ENCODE measurements around the gene USP33. TPM values are rescaled to one million over a fixed set of nuclear protein-coding genes. Genes with fewer than 3 reads are reported as not detected.

Gene USP33
- total RNA-seq, 4 donors from 2014 or later: 67.1 to 193 (median 123) TPM

DNA sequence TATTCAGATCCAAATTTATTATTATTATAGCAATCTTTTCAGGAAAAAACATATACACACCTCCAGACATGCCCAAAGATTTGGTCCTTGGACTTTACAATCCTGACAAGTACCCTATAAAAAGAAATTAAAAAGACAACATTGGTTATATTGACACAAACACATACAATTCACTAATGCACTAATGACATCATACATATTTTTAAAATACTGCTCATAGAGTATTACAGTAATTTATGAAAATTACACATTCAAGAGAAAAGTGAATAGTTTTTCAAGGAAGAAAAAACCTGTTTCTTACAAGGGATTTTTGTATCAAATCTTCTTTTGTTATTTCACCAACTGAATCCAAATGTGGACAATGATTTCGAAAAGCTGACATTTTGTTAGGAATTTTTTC lies 18.3 kb downstream of the USP33 start:
- H3K9me3 ChIP-seq: no peaks in the 10 kb centered on the region

DNA sequence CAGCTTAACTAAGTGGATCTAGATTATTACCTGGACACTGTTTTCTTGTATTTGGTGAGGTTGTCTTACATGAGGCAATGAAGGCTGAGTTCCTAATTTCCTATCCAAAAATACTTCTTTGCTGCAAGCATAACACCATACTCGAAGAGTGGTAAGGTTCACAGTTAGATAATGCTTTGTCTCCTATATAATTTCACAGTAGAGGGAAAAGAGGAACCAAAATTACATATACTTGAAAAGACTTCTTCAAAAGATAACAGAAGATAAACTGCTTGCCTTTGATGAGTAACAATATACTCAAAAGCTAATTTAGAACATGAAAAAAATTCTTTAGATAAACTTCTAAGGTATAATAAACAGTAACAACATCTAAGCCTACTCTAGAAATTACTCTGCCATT lies 20.4 kb downstream of the USP33 start:
- no peak for DNase-seq
- Histone ChIP-seq H3K4me1 (no peaks in the 10 kb centered on the region), H3K4me3 (no peak overlapping the region), H3K27ac (no peak overlapping the region), H3K9me3 (no peaks in the 10 kb centered on the region), H3K27me3 (no peaks in the 10 kb centered on the region), H3K36me3 (no peaks in the 10 kb centered on the region)
- TF ChIP-seq POLR2A (IDR thresholded peaks at IDR 0.05): no peak
- TF ChIP-seq, protein P1, sequence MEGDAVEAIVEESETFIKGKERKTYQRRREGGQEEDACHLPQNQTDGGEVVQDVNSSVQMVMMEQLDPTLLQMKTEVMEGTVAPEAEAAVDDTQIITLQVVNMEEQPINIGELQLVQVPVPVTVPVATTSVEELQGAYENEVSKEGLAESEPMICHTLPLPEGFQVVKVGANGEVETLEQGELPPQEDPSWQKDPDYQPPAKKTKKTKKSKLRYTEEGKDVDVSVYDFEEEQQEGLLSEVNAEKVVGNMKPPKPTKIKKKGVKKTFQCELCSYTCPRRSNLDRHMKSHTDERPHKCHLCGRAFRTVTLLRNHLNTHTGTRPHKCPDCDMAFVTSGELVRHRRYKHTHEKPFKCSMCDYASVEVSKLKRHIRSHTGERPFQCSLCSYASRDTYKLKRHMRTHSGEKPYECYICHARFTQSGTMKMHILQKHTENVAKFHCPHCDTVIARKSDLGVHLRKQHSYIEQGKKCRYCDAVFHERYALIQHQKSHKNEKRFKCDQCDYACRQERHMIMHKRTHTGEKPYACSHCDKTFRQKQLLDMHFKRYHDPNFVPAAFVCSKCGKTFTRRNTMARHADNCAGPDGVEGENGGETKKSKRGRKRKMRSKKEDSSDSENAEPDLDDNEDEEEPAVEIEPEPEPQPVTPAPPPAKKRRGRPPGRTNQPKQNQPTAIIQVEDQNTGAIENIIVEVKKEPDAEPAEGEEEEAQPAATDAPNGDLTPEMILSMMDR (IDR thresholded peaks at IDR 0.05): no peak
- intact Hi-C loops (cut with DNase I; ENCODE audit: low total_unique reads): no loop called here

More for the DNA sequence above, 18.3 kb downstream of the USP33 start:
- H3K4me3 ChIP-seq: no peak overlapping the region
- no peaks in the 10 kb centered on the region for H3K4me1 ChIP-seq
- no peaks in the 10 kb centered on the region for H3K36me3 ChIP-seq
- no peaks in the 10 kb centered on the region for H3K27me3 ChIP-seq
- TF ChIP-seq POLR2A (IDR thresholded peaks at IDR 0.05): no peak
- TF ChIP-seq, protein P1 (IDR thresholded peaks at IDR 0.05): no peak
- DNase-seq: no peak
- intact Hi-C loops (cut with DNase I; ENCODE audit: low total_unique reads): no loop called here
- H3K27ac ChIP-seq: no peak overlapping the region

DNA sequence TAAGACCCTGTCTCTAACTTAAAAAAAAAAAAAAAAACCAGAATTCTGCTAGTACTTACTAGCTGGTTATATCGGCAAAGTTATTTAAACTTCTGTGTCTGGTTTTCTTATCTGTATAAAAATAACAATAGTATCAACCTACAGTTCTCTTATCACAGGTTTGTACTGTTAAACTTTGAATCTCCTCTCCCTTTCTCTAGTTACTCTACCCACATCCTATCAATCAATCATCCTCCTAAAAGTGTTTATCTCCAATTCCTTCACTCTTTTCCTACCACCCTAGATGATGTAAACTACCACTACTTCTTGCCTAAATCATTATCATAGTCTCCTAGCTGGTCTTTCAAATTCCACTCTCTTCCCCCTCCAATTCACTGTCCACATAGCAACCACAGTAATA lies 27.6 kb downstream of the USP33 start:
- TF ChIP-seq POLR2A (IDR thresholded peaks at IDR 0.05): no peak
- TF ChIP-seq, protein P1 (IDR thresholded peaks at IDR 0.05): no peak
- H3K4me3 ChIP-seq: no peak overlapping the region
- H3K9me3 ChIP-seq: no peaks in the 10 kb centered on the region
- H3K36me3 ChIP-seq: no peaks in the 10 kb centered on the region
- no peak for DNase-seq
- no peaks in the 10 kb centered on the region for H3K27me3 ChIP-seq
- H3K4me1 ChIP-seq: no peaks in the 10 kb centered on the region
- intact Hi-C loops (cut with DNase I; ENCODE audit: low total_unique reads): no loop called here
- H3K27ac ChIP-seq: no peak overlapping the region

DNA sequence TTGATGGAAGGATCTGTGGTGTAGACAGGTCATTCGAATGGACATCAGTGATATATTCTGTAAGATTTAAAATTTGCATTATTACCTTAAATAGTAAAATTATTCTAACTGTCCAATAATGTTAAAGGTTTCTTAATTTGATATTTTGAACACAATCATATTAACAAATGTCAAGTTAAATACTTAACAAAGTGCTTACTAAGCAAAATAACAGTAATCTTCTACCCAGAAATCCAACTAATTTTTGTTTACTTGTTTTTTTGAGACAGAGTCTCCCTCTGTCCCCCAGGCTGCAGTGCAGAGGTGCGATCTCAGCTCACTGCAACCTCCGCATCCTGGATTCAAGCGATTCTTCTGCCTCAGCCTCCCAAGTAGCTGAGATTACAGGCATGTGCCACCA lies 33.9 kb downstream of the USP33 start:
- DNase-seq: no peak
- no peaks in the 10 kb centered on the region for H3K9me3 ChIP-seq
- no peaks in the 10 kb centered on the region for H3K36me3 ChIP-seq
- H3K4me3 ChIP-seq: no peak overlapping the region
- TF ChIP-seq, protein P1 (IDR thresholded peaks at IDR 0.05): no peak
- TF ChIP-seq POLR2A (IDR thresholded peaks at IDR 0.05): no peak
- no peak overlapping the region for H3K27ac ChIP-seq
- no peaks in the 10 kb centered on the region for H3K27me3 ChIP-seq
- H3K4me1 ChIP-seq: no peaks in the 10 kb centered on the region
- intact Hi-C loops (cut with DNase I; ENCODE audit: low total_unique reads): no loop called here

DNA sequence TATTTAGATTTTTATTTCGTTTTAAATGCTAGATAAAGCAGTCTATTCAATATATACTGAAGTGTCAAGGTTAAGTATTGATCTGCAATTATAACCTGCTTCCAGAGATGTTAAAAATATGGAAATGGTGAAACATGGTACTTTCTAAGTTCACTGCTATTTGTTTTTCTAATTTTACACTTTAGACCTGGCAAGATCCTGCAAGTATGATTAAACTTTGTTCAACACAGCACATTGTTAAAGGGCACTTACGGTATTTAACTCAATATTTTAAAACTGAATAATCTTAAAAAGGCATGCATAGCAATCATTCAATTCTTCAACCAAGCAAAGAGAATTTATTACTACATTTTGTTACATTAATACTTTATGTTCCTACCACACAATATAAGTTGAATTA lies 41.5 kb downstream of the USP33 start:
- H3K4me1 ChIP-seq: no peaks in the 10 kb centered on the region
- no peaks in the 10 kb centered on the region for H3K9me3 ChIP-seq
- intact Hi-C loops (cut with DNase I; ENCODE audit: low total_unique reads): no loop called here
- H3K36me3 ChIP-seq: no peaks in the 10 kb centered on the region
- H3K27me3 ChIP-seq: no peaks in the 10 kb centered on the region
- TF ChIP-seq POLR2A (IDR thresholded peaks at IDR 0.05): no peak
- TF ChIP-seq, protein P1 (IDR thresholded peaks at IDR 0.05): no peak
- no peak overlapping the region for H3K4me3 ChIP-seq
- H3K27ac ChIP-seq: no peak overlapping the region
- no peak for DNase-seq
